GM19043 (cell line): ENCODE data around the gene RGPD5.
"Not testable (repeated sequence)": the region's sequence is repeated elsewhere in the genome, so short reads cannot be mapped to it uniquely, and the experiment has no call there.

ENCODE experiments used
- ATAC-seq: cut with Tn5 transposase; IDR thresholded peaks from one replicate; pipeline ENCODE4 v1.9.1; 2021; ENCODE audit warnings: low read depth; ENCODE audit not compliant: unreplicated experiment

Gene RGPD5

DNA sequence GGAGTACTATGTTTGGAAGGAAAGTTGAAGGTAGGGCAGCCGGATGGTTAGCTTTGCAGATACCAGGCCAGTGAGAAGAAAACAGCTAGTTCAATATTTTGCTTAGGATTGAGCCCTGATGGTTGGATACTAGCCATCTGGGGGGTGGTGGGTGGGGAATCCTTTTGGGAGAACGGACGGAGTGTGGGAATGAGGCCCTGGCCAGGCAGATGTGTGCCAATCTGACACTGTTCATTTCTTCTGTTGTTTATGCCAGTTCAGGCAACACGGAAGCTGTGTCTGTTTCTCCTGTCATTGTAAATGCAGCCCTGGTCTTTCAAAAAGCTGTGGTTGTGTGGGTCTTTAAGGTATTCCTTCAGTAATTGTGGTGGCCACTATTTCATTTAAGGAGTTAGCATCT, 96.9 kb downstream of the RGPD5 start:
- ATAC-seq = not testable (repeated sequence)

GRCh38 chr2:109893736-109894135, 99.6 kb downstream of the RGPD5 start:
- not testable (repeated sequence) for ATAC-seq

- not testable (repeated sequence) for ATAC-seq
Measured at GRCh38 chr2:109894141-109894540, 100.0 kb downstream of the RGPD5 start.

- ATAC-seq = not testable (repeated sequence)
Measured at GRCh38 chr2:109895090-109895869, 101.2 kb downstream of the RGPD5 start.

DNA sequence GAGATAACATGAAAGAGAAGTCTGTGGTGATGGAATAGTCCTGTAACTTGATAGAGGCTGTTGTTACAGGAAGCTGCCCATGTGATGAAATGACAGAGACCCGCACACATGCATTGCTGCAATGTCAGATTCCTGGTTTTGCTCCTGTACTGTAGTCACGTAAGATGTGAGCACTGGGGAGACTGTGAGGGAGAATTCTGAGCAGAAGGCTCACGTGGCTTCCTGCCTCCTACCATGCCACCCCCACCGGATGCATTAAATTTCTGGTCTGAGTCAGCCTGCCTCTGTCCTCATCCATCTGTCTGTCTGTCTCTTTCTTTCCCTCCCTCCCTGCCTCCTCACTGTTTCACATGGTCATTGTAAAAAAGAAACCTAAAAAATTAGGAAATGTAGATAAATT, 102.1 kb downstream of the RGPD5 start:
- ATAC-seq = peak; percentile 97

DNA sequence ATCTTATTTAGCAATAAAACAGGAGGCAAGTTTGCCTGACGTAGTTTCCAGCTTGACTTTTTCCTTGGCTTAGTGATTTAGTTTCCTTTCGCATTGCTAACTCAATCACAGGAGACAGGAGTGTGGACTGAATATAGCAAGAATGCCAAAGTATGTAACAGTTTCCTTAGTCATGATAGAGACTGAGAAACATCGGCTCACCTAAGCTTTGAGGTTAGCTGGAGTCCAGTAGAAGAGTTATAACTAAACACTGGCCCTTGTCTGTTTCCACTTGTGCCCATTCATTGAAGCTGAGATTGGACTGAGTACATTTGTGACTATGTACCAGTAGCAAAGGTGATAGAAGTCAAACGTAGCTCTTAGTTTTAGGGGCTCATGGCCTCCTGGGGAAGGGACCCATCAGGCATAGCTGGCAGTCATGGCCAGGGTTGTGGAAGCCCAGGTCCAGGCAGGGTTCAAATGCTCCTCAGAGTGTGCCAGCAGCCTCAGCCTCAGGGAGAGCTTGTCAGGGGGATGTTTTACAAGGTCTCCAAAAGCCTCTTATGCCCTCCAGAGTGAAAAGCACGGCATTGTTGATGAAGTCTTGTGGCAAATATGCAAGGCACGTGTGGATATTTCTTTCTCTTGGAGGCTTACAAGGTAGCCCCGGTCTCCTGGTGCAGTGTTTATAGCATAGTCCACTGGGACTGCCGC, 103.8 kb downstream of the RGPD5 start:
- ATAC-seq = not testable (repeated sequence)

GRCh38 chr2:109898462-109899336, 104.6 kb downstream of the RGPD5 start, which contains the start of gene LIMS3:
Gene LIMS3, plus strand, starts transcription at chr2:109898688. Its CDS starts 41 bp downstream, at chr2:109898729.
- ATAC-seq = not testable (repeated sequence)

- peak; percentile 90 for ATAC-seq
Measured at GRCh38 chr2:109905796-109906195, 111.7 kb downstream of the RGPD5 start.
